ENCODE measurements around the gene NAA40.

Gene NAA40

GRCh38 chr11:63938479-63939396 is at the start of gene NAA40:
TSS of gene NAA40 (plus strand) at chr11:63939002. CDS start at chr11:63939097, 95 bp downstream.
- DNase-seq (ENCODE audit: low read depth): peak; percentile 89

GRCh38 chr11:63889344-63889743 is 49.5 kb upstream of the NAA40 start:
- no peak for DNase-seq (ENCODE audit: low read depth)

- DNase-seq (ENCODE audit: low read depth): no peak
Observed at GRCh38 chr11:63890368-63890767, 48.4 kb upstream of the NAA40 start.

- no peak for DNase-seq (ENCODE audit: low read depth)
Observed at GRCh38 chr11:63892228-63892627, 46.6 kb upstream of the NAA40 start.

GRCh38 chr11:63893355-63893754 is 45.4 kb upstream of the NAA40 start:
- DNase-seq (ENCODE audit: low read depth): no peak

- DNase-seq (ENCODE audit: low read depth): no peak
Observed at GRCh38 chr11:63896071-63896470, 42.7 kb upstream of the NAA40 start.

- DNase-seq (ENCODE audit: low read depth): no peak
Observed at GRCh38 chr11:63897459-63898146, 41.2 kb upstream of the NAA40 start.

- DNase-seq (ENCODE audit: low read depth): no peak
Observed at GRCh38 chr11:63901660-63902059, 37.1 kb upstream of the NAA40 start.

GRCh38 chr11:63903884-63904283 is 34.9 kb upstream of the NAA40 start:
- DNase-seq (ENCODE audit: low read depth): no peak

GRCh38 chr11:63904743-63905142 is 34.1 kb upstream of the NAA40 start:
- DNase-seq (ENCODE audit: low read depth): no peak

- no peak for DNase-seq (ENCODE audit: low read depth)
Observed at GRCh38 chr11:63905179-63905578, 33.6 kb upstream of the NAA40 start.

GRCh38 chr11:63906087-63906486 is 32.7 kb upstream of the NAA40 start:
- no peak for DNase-seq (ENCODE audit: low read depth)

- DNase-seq (ENCODE audit: low read depth): no peak
Observed at GRCh38 chr11:63906585-63906984, 32.2 kb upstream of the NAA40 start.

GRCh38 chr11:63907063-63907462 is 31.7 kb upstream of the NAA40 start:
- DNase-seq (ENCODE audit: low read depth): no peak

GRCh38 chr11:63907808-63908530 is 30.8 kb upstream of the NAA40 start:
- DNase-seq (ENCODE audit: low read depth): no peak

- DNase-seq (ENCODE audit: low read depth): no peak
Observed at GRCh38 chr11:63908631-63909401, 30.0 kb upstream of the NAA40 start.

GRCh38 chr11:63909591-63910506 is 29.0 kb upstream of the NAA40 start:
- DNase-seq (ENCODE audit: low read depth): no peak

- DNase-seq (ENCODE audit: low read depth): no peak
Observed at GRCh38 chr11:63910675-63911074, 28.1 kb upstream of the NAA40 start.

GRCh38 chr11:63911440-63911839 is 27.4 kb upstream of the NAA40 start:
- no peak for DNase-seq (ENCODE audit: low read depth)

- no peak for DNase-seq (ENCODE audit: low read depth)
Observed at GRCh38 chr11:63911876-63912275, 26.9 kb upstream of the NAA40 start.

GRCh38 chr11:63912678-63913077 is 26.1 kb upstream of the NAA40 start:
- DNase-seq (ENCODE audit: low read depth): no peak
